ENCODE data around the gene NT5C1B.

Gene NT5C1B

GRCh38 chr2:18550433-18550832 is 38.9 kb downstream of the NT5C1B start:
- DNase-seq, result no peak

- DNase-seq, result no peak
Measured at GRCh38 chr2:18549083-18549482, 40.3 kb downstream of the NT5C1B start.

GRCh38 chr2:18548621-18549020 is 40.7 kb downstream of the NT5C1B start:
- no peak for DNase-seq

GRCh38 chr2:18546567-18546966 is 42.8 kb downstream of the NT5C1B start:
- no peak for DNase-seq

- DNase-seq, result no peak
Measured at GRCh38 chr2:18545384-18545783, 44.0 kb downstream of the NT5C1B start.

GRCh38 chr2:18544171-18544570 is 45.2 kb downstream of the NT5C1B start:
- DNase-seq, result no peak

- no peak for DNase-seq
Measured at GRCh38 chr2:18540872-18541271, 48.5 kb downstream of the NT5C1B start.

- no peak for DNase-seq
Measured at GRCh38 chr2:18536697-18537096, 52.7 kb downstream of the NT5C1B start.

- DNase-seq, result no peak
Measured at GRCh38 chr2:18536100-18536499, 53.3 kb downstream of the NT5C1B start.

- DNase-seq, result no peak
Measured at GRCh38 chr2:18531194-18531593, 58.2 kb downstream of the NT5C1B start.

- no peak for DNase-seq
Measured at GRCh38 chr2:18527822-18528221, 61.5 kb downstream of the NT5C1B start.

- DNase-seq, result no peak
Measured at GRCh38 chr2:18527326-18527725, 62.0 kb downstream of the NT5C1B start.

- DNase-seq, result no peak
Measured at GRCh38 chr2:18526429-18526828, 62.9 kb downstream of the NT5C1B start.

GRCh38 chr2:18525852-18526251 is 63.5 kb downstream of the NT5C1B start:
- no peak for DNase-seq

- no peak for DNase-seq
Measured at GRCh38 chr2:18525236-18525635, 64.1 kb downstream of the NT5C1B start.

GRCh38 chr2:18522484-18523146 is 66.8 kb downstream of the NT5C1B start:
- DNase-seq, result no peak

GRCh38 chr2:18520451-18521425 is 68.6 kb downstream of the NT5C1B start:
- DNase-seq, result peak; percentile 79 to 81

GRCh38 chr2:18519914-18520450 is 69.4 kb downstream of the NT5C1B start:
- DNase-seq, result no peak

GRCh38 chr2:18518116-18519111 is 71.0 kb downstream of the NT5C1B start:
- DNase-seq, result no peak

- DNase-seq, result no peak
Measured at GRCh38 chr2:18517386-18517785, 72.0 kb downstream of the NT5C1B start.

- DNase-seq, result no peak
Measured at GRCh38 chr2:18516112-18516511, 73.3 kb downstream of the NT5C1B start.
